GM23248 (cell line): ENCODE data around the gene COPS9.

ENCODE experiments used
- EZH2 ChIP-seq: fragments of 200-600 bp; sonication (generic); IDR thresholded peaks from 2 replicates; pipeline ENCODE4 v1.6.1; 2018; ENCODE audit warnings: antibody characterized with exemption, mild to moderate bottlenecking; ENCODE audit not compliant: insufficient read depth, poor library complexity, severe bottlenecking
- EZH2phosphoT487 ChIP-seq: fragments of 200-600 bp; sonication (generic); IDR thresholded peaks from 2 replicates; pipeline ENCODE4 v1.6.1; 2018; ENCODE audit warnings: antibody characterized with exemption, moderate library complexity, mild to moderate bottlenecking, low read depth; ENCODE audit not compliant: insufficient read depth

DNA sequence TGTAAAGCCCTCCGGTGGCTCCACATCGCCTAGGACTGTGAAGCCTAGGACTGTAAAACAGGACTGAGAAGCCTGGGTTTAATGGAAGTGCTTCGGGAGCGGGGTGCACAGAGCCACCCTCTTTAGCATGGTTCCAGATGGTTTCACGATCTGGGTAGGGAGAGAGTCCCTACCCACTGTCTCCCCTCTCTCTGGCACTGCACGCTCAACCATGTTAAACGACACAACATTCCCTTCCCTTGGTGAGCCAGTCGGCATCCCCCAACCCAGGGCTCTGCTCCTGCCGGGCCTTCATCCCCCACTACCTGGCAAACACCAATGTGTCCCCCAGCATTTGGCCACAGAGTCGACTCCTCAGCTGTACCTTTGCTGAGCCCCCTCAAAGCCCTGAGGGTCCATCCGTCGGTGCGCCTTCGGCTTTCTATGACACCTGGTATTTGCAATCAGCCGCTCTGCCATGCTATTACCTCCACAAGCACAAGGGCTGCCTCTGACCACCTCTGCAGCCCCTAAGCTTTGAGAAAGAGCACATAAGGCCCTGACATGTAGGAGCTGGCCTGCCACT lies 1.1 kb downstream of the COPS9 start:
- no peak for TF ChIP-seq EZH2
- no peak for TF ChIP-seq EZH2phosphoT487
